Measurements from ENCODE around the gene MAP3K6. TPM values are rescaled to one million over a fixed set of nuclear protein-coding genes. Genes with fewer than 3 reads are reported as not detected.

The MAP3K6 gene
- total and polyA plus RNA-seq, 2 of the 13 experiments (the other 11 are each of a cell fraction or from before 2014, with no cell fraction given): 2.7 to 3.2 TPM

GRCh38 chr1:27353166-27353565 lies 13.6 kb downstream of the MAP3K6 start:
- Histone ChIP-seq H3K4me2 (ENCODE audit: low read depth, low read length) (no peak overlapping the region), H4K20me1 (ENCODE audit: insufficient read depth, low read length) (no peaks in the 10 kb centered on the region), H3K79me2 (ENCODE audit: insufficient read depth, low read length) (no peaks in the 10 kb centered on the region), H3K27me3 (ENCODE audit: control insufficient read depth in 1 of 2, insufficient read depth in 2 of 2, low read length in 2 of 2) (no peaks in the 10 kb centered on the region), H3K36me3 (replicated peaks in 1 of 2; ENCODE audit: control insufficient read depth in 1 of 2, insufficient read depth in 2 of 2, low read length in 2 of 2) (0 out of 5 replicates have a peak, but pooled peaks cover 0 to 2% of the 10 kb centered on the region in 2 experiments), H3K4me1 (ENCODE audit: insufficient read depth, low read length) (peaks cover 36% of the 10 kb centered on the region), H3K9me3 (ENCODE audit: low read length) (no peaks in the 10 kb centered on the region), H3K9ac (ENCODE audit: insufficient read depth, low read depth, low read length) (no peak overlapping the region), H3K27ac (ENCODE audit: extremely low read length, insufficient read depth, low read length) (no peak overlapping the region), H3K4me3 (replicated peaks in 1 of 3; ENCODE audit: insufficient read depth in 1 of 3, low read depth in 2 of 3, low read length in 3 of 3) (no peak overlapping the region), H2AFZ (ENCODE audit: low read length) (no peak overlapping the region)
- no peak for DNase-seq (ENCODE audit: low spot score)
- ATAC-seq: no peak
- peak; percentile 43 for TF ChIP-seq AGO2 (optimal IDR thresholded peaks at IDR 0.05; ENCODE audit: low read depth, low read length)
- TF ChIP-seq IKZF1 (IDR thresholded peaks at IDR 0.05): no peak
- TF ChIP-seq BRF2 (CRISPR knock-in tag; IDR thresholded peaks at IDR 0.05): no peak
- FAIRE-seq: no peak
- ChIA-PET CTCF (ENCODE audit: low intra/inter-chr PET ratio, low total read pairs) (no interaction called here), POLR2A (interaction anchor here (4.8 kb wide), 1 partner anchor 11 kb away, joined by 36 read pairs; the partner anchor contains the start of gene SYTL1)
- in situ Hi-C loops (cut with HindIII; ENCODE audit: extremely low pct_ligation_motif_present, low pct_unique_long_range_greater_than_20kb): no loop called here
- 96% methylated on average over 3 of the region's 13 CpGs for WGBS (ENCODE audit: low lambda C conversion rate)
- BruUV-seq (replicated peaks): no TSS peak
- intact Hi-C loops (cut with micrococcal nuclease; ENCODE audit: unreplicated experiment): no loop called here

GRCh38 chr1:27351541-27352107 lies 15.1 kb downstream of the MAP3K6 start:
- WGBS (ENCODE audit: low lambda C conversion rate): 28% methylated on average over 5 of the region's 8 CpGs
- Histone ChIP-seq H3K36me3 (replicated peaks in 1 of 2; ENCODE audit: control insufficient read depth in 1 of 2, insufficient read depth in 2 of 2, low read length in 2 of 2) (no peaks in the 10 kb centered on the region), H3K4me1 (ENCODE audit: insufficient read depth, low read length) (peaks cover 28% of the 10 kb centered on the region), H2AFZ (ENCODE audit: low read length) (no peak overlapping the region), H3K9me3 (ENCODE audit: low read length) (no peaks in the 10 kb centered on the region), H3K4me3 (replicated peaks in 1 of 3; ENCODE audit: insufficient read depth in 1 of 3, low read depth in 2 of 3, low read length in 3 of 3) (peak overlapping the region; percentile 32 to 69 (median 47)), H3K4me2 (ENCODE audit: low read depth, low read length) (peak overlapping the region; percentile 78), H4K20me1 (ENCODE audit: insufficient read depth, low read length) (no peaks in the 10 kb centered on the region), H3K27ac (ENCODE audit: extremely low read length, insufficient read depth, low read length) (peak overlapping the region; percentile 30), H3K9ac (ENCODE audit: insufficient read depth, low read depth, low read length) (peak overlapping the region; percentile 35; the same call in 1 of the 2 replicates), H3K79me2 (ENCODE audit: insufficient read depth, low read length) (no peaks in the 10 kb centered on the region), H3K27me3 (ENCODE audit: control insufficient read depth in 1 of 2, insufficient read depth in 2 of 2, low read length in 2 of 2) (no peaks in the 10 kb centered on the region)
- FAIRE-seq (peak; percentile 40), DNase-seq (ENCODE audit: low spot score) (no peak), ATAC-seq (peak; percentile 28)
- in situ Hi-C loops (cut with HindIII; ENCODE audit: extremely low pct_ligation_motif_present, low pct_unique_long_range_greater_than_20kb) (no loop called here), intact Hi-C loops (cut with micrococcal nuclease; ENCODE audit: unreplicated experiment) (no loop called here)
- ChIA-PET POLR2A (interaction anchor here (1.0 to 4.8 kb wide), 4 partner anchors 9 to 14 kb away, joined by 4 to 36 read pairs (median 6); partner anchors contain the start of gene SYTL1), CTCF (ENCODE audit: low intra/inter-chr PET ratio, low total read pairs) (no interaction called here)
- BruUV-seq (replicated peaks): no TSS peak
- TF ChIP-seq NBN (conservative IDR thresholded peaks at IDR 0.05) (no peak), ZNF44 (CRISPR knock-in tag; IDR thresholded peaks at IDR 0.05) (peak; percentile 42; the same call in 1 of the 2 replicates), ZNF615 (CRISPR knock-in tag; IDR thresholded peaks at IDR 0.05; ENCODE audit: borderline replicate concordance) (0 out of 2 replicates have a peak, but pooled peaks have one; percentile 19), NRL (CRISPR knock-in tag; IDR thresholded peaks at IDR 0.05; ENCODE audit: borderline replicate concordance) (0 out of 2 replicates have a peak, but pooled peaks have one; percentile 70), HNF4G (IDR thresholded peaks at IDR 0.05; ENCODE audit: borderline replicate concordance, low read depth, low read length) (peak; percentile 37), HNF4G (CRISPR knock-in tag; IDR thresholded peaks at IDR 0.05; ENCODE audit: borderline replicate concordance, low read depth) (no peak), DMAP1 (CRISPR knock-in tag; IDR thresholded peaks at IDR 0.05) (no peak), ARID4A (CRISPR knock-in tag; IDR thresholded peaks at IDR 0.05; ENCODE audit: borderline replicate concordance) (no peak), ZSCAN25 (CRISPR knock-in tag; IDR thresholded peaks at IDR 0.05) (peak; percentile 96), ZNF296 (CRISPR knock-in tag; conservative IDR thresholded peaks at IDR 0.05) (no peak), KDM2A (CRISPR knock-in tag; IDR thresholded peaks at IDR 0.05; ENCODE audit: borderline replicate concordance, low read depth) (peak; percentile 10; the same call in 1 of the 2 replicates)
